ENCODE results near the gene EIF4A2.
"Not testable (repeated sequence)": the region's sequence is repeated elsewhere in the genome, so short reads cannot be mapped to it uniquely, and the experiment has no call there.

EIF4A2 gene

DNA sequence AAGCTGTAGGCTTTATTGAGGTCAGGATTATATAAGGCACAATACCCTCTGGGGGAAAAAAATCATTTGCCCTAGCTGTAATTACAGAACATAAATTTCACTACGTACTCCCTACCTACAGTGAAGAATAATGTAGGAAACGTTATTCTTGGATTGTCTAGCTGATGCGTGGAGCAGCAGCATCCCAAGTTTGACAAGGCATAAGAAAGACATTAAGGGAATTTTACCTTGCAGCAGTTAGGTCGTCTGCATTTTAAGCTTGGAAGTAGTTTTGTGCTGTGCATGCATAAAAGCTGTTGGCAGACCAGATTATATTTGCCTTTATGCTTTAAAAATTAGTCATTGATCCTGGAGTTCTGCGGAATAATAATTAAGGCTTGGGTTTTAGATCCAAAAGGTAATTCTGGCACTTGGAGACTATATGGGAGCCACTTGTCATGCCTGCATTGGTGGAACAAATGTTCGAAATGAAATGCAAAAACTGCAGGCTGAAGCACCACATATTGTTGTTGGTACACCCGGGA lies 2.2 kb downstream of the EIF4A2 start:
- no peak for DNase-seq

DNA sequence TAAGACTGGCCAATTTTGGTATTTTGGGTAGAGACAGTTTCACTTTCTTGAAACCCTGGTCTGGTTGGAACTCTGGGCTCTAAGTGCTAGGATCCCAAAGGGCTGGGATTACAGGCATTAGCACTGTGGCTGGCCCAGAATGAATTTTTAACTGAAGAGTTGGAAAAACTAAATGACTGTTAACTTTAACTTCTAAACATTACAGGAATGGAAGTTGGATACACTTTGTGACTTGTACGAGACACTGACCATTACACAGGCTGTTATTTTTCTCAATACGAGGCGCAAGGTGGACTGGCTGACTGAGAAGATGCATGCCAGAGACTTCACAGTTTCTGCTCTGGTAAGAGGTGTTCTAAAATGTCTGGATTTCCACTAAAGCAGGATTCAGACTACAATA lies 3.5 kb downstream of the EIF4A2 start:
- no peak for DNase-seq

DNA sequence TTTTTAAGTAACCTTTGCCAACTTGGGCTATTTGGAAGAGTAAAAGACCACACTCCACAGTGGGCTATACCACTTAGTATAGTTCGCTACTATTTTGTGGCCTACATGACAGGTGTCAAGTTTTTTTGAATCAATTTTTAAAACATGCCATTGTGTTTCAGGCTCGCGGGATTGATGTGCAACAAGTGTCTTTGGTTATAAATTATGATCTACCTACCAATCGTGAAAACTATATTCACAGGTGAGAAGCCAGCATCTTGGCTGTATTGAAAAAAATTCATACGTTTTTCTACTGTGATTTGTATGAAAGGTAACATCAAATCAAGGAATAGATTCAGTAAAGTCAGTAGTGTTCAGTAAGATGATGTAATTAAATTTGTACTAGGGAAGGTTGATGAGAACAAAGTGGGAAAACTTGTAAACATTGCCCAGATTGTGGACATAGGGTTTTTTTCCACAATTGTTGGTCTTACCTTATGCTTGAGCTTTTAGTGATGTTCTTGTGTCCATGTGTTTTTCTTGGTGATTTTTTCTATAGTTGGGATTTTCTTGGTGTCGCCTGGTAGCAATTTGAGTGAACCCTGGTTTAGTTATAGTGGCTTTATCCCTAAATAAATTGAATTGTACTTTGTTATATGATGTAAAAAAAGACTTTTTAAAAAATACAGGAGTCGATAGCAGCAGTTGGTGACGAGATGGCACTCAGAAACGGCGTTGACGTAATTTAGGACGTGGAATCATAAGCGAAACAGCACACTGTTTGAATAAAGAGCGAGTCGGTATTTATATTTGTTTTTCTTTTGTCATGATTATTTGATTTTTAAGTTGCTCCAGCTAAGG lies 4.5 kb downstream of the EIF4A2 start:
- DNase-seq, result no peak

DNA sequence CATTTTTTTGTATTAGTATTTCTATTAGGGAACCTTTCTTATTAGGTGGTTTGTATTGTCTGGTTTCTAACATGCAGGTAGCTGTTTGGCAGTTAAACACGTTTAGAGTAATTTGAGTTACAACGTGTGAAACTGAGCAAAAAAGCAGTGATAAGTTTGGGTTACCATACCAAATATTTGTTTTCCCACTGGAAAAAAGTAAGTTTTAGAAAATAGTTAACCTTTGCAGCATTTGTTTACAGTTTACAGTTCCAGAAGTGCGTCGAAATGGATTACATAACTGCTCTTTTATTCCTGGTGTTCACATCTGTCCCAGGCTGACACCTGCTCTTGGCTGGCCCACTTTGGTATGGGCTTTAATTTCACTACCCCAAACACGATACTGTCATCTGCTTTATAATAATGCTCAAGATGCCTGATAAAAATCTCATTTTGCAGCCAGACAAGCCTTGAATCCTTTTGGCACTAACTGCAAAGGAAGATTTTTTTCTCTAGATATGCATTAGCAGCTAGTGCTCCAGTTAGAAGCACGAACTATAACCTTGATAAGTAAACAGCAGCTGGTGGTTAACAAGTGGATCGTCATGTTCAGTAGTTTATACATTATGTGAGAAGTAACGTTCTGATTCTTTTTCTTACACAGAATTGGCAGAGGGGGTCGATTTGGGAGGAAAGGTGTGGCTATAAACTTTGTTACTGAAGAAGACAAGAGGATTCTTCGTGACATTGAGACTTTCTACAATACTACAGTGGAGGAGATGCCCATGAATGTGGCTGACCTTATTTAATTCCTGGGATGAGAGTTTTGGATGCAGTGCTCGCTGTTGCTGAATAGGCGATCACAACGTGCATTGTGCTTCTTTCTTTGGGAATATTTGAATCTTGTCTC lies 5.3 kb downstream of the EIF4A2 start:
- DNase-seq, result no peak

DNA sequence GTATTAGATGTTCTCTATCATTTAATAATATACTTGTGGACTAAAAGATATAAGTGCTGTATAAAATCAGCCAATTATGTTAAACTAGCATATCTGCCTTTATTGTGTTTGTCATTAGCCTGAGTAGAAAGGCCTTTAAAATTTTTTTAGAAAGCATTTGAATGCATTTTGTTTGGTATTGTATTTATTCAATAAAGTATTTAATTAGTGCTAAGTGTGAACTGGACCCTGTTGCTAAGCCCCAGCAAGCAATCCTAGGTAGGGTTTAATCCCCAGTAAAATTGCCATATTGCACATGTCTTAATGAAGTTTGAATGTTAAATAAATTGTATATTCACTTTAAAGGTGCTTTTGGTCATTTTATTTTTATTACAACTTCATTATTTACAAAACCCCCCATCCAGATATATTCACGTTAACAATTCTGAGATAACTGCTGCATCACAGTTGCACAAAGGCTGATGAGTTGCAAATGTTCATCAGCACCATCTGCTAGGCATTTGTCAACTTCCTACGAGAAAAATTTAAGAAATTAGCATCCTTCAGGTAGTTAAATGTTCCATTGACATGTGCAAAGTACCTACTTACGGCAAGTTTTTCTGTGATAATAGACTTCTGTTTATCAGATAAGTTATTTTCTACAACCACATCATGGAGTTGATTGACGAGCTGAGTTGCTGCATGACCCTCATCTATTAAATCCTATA lies 6.3 kb downstream of the EIF4A2 start:
- no peak for DNase-seq

DNA sequence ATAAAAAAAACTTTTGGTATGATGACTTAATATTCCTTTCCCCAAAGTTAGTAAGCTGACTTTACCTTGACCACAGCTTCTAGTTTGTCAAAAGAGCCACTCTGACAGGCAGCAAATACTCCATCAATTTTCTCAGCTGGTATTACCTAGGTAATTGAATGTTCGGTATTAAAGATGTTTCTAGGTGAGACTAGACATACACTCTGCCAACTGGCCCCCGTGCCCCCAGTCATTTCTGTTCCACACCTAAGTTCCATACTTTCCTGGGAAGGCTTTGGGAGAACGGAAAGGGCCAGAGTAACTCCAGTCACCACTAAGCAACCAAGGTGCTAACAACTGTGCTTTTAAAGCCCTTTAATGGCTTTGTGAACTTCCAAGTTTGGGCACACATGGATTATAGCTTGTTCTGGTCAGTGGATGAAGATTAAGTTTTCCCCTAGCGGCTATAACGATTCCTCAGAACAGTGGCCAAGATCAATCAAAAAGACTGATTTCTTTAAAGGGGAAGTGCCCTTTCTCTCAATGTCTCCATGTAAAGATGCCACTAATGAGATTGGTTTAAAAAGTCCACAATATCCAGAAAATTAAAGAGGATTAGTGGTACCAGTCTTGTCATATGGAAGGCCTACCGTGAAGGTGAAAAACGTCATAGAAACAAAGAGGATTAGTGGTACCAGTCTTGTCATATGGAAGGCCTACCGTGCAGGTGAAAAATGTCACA lies 7.0 kb downstream of the EIF4A2 start:
- no peak for DNase-seq

DNA sequence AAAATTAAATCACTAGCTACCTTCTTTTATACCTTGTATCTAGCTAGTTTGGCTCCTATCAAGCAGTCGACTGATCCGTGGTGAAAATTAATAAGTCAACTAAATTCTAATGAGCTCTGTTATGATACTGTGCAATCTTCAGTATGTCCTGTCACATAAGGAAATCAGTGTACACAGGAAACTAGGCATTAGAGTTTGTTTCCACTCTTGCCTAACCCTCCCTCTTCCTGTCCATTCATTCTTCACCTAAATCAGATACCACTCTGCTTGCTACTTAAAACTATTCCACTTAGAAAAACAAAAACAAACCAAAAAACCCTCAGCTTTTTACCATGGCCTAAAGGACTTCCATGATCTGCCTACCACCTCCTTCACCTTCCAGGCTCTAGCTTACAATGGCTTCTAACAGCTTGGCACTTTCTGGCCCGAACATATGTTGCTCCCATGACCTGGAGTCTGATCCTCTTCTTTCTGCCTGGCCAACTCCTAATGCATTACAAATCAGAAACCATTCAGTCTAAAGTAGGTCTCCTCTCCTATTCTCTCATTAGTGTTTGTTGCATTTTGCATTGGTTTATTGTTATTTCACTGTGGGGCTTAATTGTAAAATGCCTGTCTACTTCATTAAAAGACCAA lies 15.0 kb downstream of the EIF4A2 start:
- no peak for DNase-seq

DNA sequence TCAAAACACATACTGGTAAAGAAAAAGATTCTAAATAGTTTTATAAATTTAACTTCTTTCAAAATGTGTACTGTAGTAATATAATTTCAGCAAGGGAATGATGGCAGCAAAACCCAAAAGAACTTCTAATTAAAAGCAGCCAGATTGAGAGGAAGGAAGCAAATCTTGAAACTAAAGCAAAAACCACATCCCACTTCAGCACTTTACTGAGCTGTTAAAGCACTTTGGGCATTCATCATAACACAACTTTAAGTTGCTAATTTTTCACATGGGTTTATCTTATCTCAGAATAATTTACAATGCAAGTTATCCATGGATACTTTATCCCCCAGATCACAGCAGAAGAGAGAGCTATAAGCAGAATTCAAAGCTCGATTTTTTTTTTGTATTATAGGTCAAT lies 16.9 kb downstream of the EIF4A2 start:
- no peak for DNase-seq

DNA sequence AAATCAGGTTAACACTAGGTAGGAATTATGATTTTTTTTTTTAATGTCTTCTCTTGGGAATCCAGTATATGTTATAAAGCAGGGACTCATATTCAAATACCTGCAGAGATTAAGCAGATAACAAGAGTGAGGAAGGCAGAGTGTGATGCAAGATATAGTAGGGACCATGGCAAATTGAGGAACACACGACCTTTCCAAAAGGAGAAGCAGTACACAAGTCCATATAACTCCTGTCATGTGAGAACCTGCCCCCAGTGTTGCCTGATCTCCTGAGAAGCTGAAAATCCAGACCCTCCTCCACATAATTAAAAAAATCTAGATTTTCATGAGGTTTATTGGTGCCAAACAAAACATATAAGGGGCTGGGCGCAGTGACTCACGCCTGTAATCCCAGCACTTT lies 19.3 kb downstream of the EIF4A2 start:
- no peak for DNase-seq

DNA sequence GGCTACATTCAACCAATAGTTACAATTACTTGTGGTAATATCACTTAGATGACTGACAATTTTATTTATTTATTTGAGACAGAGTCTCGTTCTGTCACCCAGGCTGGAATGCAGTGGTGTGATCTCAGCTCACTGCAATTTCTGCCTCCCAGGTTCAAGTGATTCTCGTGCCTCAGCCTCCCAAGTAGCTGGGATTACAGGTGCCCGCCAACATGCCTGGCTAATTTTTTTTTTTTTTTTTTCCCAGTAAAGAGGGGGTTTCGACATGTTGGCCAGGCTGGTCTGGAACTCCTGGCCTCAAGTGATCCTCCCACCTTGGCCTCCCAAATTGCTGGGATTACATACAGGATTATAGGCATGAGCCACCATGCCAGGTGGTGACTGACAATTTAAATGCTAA lies 20.1 kb downstream of the EIF4A2 start:
- DNase-seq, result not testable (repeated sequence)

DNA sequence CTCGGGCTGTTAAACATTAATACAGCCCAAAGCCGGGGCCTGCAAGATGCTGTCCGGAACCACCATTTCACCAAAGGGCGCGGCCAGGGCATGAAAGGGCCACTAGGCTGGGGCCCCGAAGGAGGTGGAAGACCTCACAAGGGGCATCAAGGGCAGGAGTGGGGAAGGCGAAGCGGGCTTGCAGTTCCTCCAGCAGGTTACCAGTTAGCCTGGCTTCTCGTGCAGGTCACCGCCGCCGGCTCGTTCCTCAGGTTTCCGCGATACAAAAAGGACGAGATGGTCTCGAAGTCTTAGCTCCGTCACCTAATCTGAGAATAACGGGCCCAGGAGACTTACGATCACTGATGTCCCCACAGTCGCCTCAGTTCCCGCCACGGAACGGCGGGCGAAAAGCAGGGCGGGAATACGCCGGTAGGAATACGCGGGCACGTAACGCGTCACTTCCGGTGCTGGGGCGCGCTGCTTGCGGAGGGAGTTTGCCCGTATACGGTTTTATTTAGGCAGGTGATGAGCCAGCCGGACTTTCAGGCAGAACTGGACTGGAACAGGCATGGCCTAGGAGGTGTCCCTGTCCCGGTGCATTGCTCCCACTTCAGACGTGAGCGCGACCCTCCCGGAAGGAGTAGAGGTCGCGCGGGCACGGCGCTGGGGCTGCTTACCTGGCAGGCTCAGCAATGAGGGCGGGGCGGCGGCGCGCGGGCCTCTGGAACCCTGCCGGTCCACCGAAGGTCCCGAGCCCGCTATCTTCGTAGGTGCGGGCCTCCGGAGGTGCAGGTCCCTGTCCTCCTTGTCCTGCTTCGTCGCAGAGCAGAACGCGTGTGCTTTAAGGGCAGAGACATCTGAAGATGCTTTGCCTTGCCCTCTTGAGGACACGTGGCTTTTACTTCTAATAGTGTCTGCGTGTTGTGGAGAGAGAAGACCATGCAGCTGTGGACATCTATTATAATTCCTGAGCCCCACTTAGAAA lies 23.0 kb downstream of the EIF4A2 start, which contains the start of gene RFC4:
RFC4 (minus strand) TSS at position 394 of the 967 bp plus-strand sequence. CDS start 1,769 bp downstream, outside the sequence.
- peak; percentile 86 for DNase-seq

DNA sequence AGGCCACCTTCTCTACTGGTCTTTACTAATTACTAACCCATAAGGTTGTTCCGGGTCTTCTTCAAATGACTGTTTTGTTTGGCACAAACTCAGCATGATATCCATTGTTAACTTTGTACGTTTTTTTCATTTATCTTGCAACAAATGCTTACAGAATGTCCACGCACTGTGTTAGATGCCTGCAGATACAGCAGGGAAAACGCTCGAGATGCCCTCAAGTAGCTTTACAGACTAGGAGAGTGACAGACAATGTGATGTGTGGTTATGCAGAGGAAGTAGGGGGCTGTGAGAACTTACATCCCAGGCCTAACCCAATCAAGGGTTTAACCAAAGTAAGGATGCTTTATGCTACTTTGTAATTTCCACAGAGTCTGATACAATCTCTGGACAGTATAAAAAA lies 23.9 kb downstream of the EIF4A2 start:
- no peak for DNase-seq

DNA sequence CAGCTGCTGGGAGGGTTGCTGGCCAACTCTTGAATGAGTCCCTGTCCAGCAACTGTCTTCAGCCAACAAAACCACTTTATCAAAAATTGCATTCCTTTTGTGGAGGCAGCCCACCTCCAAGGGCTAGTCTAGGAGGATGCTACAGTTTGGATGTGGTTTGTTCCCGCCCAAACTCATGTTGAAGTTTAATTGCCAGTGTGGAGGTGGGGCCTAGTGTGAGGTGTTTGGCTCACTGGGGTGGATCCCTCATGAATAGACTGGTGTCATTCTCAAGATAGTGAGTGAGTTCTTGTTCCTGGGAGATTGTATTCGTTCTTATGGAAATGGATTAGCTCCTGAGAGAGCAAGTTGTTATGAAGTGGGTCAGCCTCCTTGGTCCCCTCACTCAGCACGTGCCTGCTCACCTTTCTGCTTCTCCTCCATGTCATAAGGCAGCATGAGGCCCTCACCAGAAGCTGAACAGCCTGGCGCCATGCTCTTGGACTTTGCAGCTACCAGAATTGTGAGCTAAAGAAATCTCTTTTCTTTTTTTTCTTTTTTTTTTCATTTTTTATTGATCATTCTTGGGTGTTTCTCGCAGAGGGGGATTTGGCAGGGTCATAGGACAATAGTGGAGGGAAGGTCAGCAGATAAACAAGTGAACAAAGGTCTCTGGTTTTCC lies 27.1 kb downstream of the EIF4A2 start:
- DNase-seq, result no peak

DNA sequence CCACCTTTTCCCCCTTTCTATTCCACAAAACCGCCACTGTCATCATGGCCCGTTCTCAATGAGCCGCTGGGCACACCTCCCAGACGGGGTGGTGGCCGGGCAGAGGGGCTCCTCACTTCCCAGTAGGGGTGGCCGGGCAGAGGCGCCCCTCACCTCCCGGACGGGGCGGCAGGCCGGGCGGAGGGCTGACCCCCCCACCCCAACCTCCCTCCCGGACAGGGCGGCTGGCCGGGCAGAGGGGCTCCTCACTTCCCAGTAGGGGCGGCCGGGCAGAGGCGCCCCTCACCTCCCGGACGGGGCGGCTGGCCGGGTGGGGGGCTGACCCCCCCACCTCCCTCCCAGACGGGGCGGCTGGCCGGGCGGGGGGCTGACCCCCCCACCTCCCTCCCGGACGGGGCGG lies 27.9 kb downstream of the EIF4A2 start:
- DNase-seq, result not testable (repeated sequence)

DNA sequence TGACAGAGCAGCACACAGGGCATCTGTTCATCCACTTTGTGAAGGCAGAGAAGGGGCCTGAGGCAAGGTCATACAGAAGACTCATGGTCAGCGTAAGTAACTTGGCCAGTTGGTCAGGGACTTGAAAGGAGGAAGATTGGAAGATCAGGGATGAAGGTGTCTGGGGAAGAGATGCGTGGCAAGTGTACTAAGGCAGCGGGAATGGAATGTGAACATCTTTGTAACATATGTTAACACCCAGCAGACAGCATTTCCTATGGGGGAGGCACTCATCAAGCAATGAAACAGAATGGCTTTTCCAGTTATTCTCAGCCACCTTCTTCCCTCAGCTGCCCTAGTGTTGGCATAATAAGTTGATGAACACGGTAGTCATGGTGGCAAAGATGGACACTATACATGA lies 30.7 kb downstream of the EIF4A2 start:
- DNase-seq, result no peak

DNA sequence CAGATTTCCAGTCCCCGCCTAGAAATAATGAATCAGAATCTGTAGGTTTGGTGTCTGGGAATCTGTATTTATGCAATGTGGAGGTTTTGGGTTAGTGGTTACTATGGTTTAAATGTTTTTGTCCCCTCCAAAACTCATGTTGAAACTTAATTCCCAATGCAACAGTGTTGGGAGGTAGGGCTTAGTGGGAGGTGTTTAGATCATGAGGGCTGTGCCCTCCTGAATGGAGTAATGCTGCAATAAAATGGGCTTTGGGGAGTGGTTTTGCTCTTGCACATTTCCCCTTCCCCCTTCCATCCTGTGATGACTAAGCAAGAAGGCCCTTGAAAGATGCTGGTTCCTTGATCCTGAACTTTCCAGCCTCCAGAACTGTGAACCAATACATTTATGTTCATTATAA lies 32.1 kb downstream of the EIF4A2 start:
- DNase-seq, result no peak

DNA sequence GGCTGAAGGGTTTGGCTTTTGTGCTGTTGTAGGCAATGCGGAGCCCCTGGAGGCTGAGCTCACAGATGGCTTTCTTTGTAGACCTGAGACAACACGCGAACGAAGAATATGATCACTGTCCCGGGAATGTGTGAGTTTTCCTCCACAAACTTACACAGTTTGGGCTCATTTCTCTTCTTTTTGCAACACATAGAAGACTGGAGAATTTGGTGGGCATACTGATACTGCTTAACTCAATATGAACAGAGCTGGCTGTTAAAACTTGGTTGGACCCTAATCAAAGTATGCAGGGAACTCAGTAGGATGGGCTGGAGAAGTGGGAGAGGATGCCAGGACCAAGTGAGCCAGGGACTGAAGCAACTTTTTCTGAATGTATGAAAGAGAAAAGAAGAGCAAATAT lies 35.1 kb downstream of the EIF4A2 start:
- DNase-seq, result no peak

DNA sequence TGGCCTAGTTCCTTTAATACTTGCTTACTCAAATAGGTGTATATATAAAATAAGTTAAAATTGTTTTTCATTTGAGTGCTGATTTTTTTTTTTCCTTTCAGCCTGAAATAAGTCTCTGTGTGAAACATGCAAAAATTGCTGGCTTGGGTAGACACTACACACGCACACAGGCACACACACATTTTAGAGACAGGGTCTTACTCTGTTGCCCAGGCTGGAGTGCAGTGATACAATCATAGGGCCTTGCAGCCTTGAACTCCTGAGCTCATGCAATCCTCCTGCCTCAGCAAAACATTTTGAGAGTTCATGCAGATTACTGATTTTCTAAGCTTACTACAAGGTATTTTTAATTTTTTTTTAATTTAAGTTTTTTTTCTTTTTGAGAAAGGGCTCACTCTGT lies 35.6 kb downstream of the EIF4A2 start:
- no peak for DNase-seq

DNA sequence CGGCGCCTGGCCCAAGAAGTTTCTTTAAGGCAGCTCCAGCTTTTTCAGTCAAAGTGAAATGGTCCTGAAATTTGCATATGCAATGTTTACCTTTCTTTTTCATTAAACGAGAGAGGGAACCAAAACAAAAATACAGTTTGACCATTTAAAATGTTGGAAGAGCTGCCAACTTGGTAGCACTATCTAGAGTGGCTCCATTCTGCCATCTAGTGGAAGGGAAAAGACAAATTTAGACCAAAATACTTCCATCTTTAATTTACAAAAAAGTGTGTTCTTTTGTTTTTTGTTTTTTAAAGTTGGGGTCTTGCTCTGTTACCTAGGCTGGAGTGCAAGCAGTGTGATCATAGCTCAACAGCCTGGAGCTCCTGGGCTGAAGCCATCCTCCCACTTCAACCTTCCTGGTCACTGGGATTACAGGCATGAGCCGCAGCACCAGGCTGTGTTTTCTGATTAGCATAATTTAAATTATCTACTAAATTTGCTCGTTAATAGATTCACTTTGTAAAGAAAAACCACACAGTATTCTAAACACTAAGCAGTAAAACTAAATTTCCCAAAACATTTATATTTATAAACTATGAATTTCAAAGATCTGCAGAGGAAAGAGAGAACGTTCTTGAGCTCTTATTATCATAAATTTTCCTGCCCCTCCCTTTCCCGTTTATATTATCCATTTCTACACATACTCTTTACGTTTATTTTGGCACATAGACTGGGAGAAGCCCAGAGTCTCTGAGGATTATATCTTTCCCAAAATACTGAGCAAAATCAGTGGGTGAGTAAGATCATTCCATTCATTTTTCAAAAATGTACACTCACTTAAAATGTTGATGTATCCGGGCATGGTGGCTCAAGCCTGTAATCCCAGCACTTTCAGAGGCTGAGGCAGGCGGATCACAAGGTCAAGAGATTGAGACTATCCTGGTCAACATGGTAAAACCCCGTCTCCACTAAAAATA lies 38.3 kb downstream of the EIF4A2 start:
- no peak for DNase-seq

Measured in activated CD8-positive, alpha-beta memory T cell treated with anti-CD3 and anti-CD28 coated beads, Interleukin-2, amount 50 U/mL, for 4 hours (primary cell).